ENCODE measurements around the gene SLC13A5. TPM values are rescaled to one million over a fixed set of nuclear protein-coding genes. Genes with fewer than 3 reads are reported as not detected.

Gene SLC13A5
- total RNA-seq, 4 donors from 2014 or later = 0.34 TPM; not detected in 3

DNA sequence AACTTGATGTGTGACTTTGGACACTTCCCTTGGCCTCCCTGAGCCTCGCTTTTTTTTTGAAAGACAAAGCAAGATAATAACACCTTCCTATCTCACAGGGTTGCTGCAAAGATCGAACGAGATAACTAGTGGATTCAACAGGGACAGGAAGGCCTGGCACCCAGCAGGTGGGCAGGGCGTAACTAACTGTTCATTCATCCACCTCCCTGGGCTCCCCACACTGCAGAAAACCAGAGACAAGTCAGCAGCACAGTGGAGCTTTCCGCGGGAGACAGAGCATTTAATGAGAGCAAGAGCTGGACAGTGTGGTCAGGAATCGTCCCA, 28.7 kb downstream of the SLC13A5 start:
- Histone ChIP-seq H3K36me3 (no peaks in the 10 kb centered on the region), H3K4me1 (no peaks in the 10 kb centered on the region), H3K9me3 (no peaks in the 10 kb centered on the region), H3K27me3 (peaks cover 0 to 43% (median 0%) of the 10 kb centered on the region in 4 donors), H3K27ac (replicated peaks in 1 of 4) (no peak overlapping the region), H3K4me3 (no peak overlapping the region)
- WGBS = 60% methylated on average over 4 of the region's 7 CpGs
- DNase-seq (ENCODE audit: extremely low spot score) = no peak
- TF ChIP-seq, protein P1, sequence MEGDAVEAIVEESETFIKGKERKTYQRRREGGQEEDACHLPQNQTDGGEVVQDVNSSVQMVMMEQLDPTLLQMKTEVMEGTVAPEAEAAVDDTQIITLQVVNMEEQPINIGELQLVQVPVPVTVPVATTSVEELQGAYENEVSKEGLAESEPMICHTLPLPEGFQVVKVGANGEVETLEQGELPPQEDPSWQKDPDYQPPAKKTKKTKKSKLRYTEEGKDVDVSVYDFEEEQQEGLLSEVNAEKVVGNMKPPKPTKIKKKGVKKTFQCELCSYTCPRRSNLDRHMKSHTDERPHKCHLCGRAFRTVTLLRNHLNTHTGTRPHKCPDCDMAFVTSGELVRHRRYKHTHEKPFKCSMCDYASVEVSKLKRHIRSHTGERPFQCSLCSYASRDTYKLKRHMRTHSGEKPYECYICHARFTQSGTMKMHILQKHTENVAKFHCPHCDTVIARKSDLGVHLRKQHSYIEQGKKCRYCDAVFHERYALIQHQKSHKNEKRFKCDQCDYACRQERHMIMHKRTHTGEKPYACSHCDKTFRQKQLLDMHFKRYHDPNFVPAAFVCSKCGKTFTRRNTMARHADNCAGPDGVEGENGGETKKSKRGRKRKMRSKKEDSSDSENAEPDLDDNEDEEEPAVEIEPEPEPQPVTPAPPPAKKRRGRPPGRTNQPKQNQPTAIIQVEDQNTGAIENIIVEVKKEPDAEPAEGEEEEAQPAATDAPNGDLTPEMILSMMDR (IDR thresholded peaks at IDR 0.05) = no peak
- no peak for TF ChIP-seq POLR2AphosphoS5 (IDR thresholded peaks at IDR 0.05)
- TF ChIP-seq EP300 (IDR thresholded peaks at IDR 0.05) = no peak
- no peak for TF ChIP-seq POLR2A (IDR thresholded peaks at IDR 0.05; ENCODE audit: low read depth)
- intact Hi-C loops (cut with DNase I) = no loop called here

DNA sequence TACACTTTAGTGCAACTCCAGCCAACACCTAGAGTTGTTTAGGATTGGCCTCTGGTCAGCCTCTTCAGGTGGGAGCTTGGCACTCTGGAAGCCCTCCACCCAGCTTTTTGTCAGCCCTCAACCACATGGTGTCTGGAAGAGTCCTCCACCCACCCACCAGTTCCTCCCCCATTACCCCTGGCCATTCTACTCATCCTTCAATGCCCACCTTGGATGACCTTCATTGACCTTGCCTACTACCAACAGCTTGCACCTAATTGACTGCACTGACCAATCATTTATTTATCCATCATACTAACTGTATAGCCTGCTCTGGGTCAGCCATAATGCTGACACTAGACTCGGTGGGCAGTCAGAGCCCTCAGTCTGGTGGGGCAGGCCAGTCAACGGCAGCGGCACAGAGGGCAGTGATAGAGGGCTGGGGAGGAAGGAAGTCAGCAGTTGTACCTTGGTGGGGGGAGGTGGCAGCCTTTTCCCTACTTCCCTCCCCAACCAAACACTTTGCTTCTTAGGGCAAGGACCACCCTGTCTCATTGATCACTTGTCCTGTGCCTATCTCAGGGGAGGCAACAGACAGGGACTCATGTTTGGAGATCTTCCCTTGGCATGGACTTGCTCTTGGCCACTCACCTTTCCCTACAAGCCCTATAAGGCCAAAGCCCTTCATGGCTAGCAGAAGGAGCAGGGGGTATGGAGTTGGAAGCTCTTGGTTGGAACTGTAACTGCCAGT, 29.3 kb downstream of the SLC13A5 start:
- DNase-seq (ENCODE audit: extremely low spot score) = no peak
- no peak overlapping the region for H3K27ac ChIP-seq (replicated peaks in 1 of 4)
- no peaks in the 10 kb centered on the region for H3K36me3 ChIP-seq
- 74% methylated on average over 3 of the region's 3 CpGs for whole genome bisulfite sequencing
- H3K4me3 ChIP-seq = no peak overlapping the region
- TF ChIP-seq, protein P1 (IDR thresholded peaks at IDR 0.05) = no peak
- no peak for TF ChIP-seq EP300 (IDR thresholded peaks at IDR 0.05)
- TF ChIP-seq POLR2AphosphoS5 (IDR thresholded peaks at IDR 0.05) = no peak
- no peak for TF ChIP-seq POLR2A (IDR thresholded peaks at IDR 0.05; ENCODE audit: low read depth)
- intact Hi-C loops (cut with DNase I) = no loop called here
- H3K27me3 ChIP-seq = peaks cover 0 to 43% (median 0%) of the 10 kb centered on the region in 4 donors
- H3K9me3 ChIP-seq = no peaks in the 10 kb centered on the region
- no peaks in the 10 kb centered on the region for H3K4me1 ChIP-seq

DNA sequence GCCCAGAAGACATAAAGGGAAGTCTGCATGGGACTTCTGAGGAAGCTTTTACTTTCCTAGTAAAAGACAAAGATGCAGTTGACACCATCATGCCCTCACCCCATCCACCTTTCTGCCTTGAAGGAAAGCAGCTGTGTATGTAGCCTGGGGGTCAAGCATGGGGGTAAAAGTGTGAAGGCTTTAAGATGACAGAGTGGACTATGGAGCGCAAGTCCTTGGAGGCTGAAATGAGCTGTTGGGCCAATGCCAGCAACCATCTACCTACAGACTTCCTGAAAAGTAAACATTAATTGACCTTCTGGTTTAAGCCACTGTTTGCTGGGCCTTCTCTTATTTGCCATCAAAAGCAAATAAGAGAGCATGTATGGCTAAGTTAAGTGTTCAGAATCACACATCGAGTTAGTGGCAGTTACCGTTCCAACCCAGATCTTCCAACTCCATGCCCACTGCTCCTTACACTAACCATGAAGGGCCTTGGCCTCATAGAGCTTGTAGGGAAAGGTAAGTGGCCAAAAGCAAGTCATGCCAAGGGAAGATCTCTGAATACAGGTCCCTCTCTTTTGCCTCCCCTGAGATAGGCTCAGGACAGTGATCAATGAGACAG, 30.0 kb downstream of the SLC13A5 start:
- WGBS = 82% methylated on average over 3 of the region's 3 CpGs
- Histone ChIP-seq H3K9me3 (no peaks in the 10 kb centered on the region), H3K36me3 (no peaks in the 10 kb centered on the region), H3K4me3 (no peak overlapping the region), H3K4me1 (no peaks in the 10 kb centered on the region), H3K27me3 (peaks cover 0 to 50% (median 0%) of the 10 kb centered on the region in 4 donors), H3K27ac (replicated peaks in 1 of 4) (no peak overlapping the region)
- no peak for DNase-seq (ENCODE audit: extremely low spot score)
- no peak for TF ChIP-seq POLR2AphosphoS5 (IDR thresholded peaks at IDR 0.05)
- TF ChIP-seq, protein P1 (IDR thresholded peaks at IDR 0.05) = no peak
- no peak for TF ChIP-seq EP300 (IDR thresholded peaks at IDR 0.05)
- no peak for TF ChIP-seq POLR2A (IDR thresholded peaks at IDR 0.05; ENCODE audit: low read depth)
- intact Hi-C loops (cut with DNase I) = no loop called here

DNA sequence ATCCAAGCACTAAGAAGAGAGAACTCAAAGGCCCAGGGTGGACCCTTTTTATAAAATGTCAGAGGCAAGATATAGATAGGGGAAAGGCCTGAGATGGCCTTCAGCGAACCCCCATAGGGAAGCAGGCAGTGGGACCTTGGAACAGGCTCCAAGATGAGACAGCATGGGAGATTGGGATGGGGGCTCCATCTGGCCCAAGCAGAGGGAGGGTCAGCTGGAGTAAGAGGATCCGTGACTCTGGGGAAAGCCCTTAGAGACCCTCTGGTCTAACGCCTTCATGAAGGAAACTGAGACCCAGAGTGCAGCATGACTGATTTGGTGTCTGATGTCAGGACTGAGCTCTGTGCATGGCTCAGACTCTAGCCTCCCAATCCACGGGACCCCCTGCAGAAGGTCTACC, 30.8 kb downstream of the SLC13A5 start:
- no peak for DNase-seq (ENCODE audit: extremely low spot score)
- no peak overlapping the region for H3K4me3 ChIP-seq
- intact Hi-C loops (cut with DNase I) = no loop called here
- no peaks in the 10 kb centered on the region for H3K36me3 ChIP-seq
- H3K4me1 ChIP-seq = no peaks in the 10 kb centered on the region
- WGBS = 84% methylated on average over 4 of the region's 4 CpGs
- TF ChIP-seq POLR2A (IDR thresholded peaks at IDR 0.05; ENCODE audit: low read depth) (no peak), EP300 (IDR thresholded peaks at IDR 0.05) (no peak), POLR2AphosphoS5 (IDR thresholded peaks at IDR 0.05) (no peak)
- TF ChIP-seq, protein P1 (IDR thresholded peaks at IDR 0.05) = no peak
- H3K9me3 ChIP-seq = no peaks in the 10 kb centered on the region
- H3K27me3 ChIP-seq = peaks cover 0 to 53% (median 0%) of the 10 kb centered on the region in 4 donors
- H3K27ac ChIP-seq (replicated peaks in 1 of 4) = no peak overlapping the region

All from esophagus muscularis mucosa (tissue), 4 donors.